Measurements from ENCODE around the gene TTYH2.
"Not testable (repeated sequence)": the region's sequence is repeated elsewhere in the genome, so short reads cannot be mapped to it uniquely, and the experiment has no call there.

Gene TTYH2, protein sequence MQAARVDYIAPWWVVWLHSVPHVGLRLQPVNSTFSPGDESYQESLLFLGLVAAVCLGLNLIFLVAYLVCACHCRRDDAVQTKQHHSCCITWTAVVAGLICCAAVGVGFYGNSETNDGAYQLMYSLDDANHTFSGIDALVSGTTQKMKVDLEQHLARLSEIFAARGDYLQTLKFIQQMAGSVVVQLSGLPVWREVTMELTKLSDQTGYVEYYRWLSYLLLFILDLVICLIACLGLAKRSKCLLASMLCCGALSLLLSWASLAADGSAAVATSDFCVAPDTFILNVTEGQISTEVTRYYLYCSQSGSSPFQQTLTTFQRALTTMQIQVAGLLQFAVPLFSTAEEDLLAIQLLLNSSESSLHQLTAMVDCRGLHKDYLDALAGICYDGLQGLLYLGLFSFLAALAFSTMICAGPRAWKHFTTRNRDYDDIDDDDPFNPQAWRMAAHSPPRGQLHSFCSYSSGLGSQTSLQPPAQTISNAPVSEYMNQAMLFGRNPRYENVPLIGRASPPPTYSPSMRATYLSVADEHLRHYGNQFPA

DNA sequence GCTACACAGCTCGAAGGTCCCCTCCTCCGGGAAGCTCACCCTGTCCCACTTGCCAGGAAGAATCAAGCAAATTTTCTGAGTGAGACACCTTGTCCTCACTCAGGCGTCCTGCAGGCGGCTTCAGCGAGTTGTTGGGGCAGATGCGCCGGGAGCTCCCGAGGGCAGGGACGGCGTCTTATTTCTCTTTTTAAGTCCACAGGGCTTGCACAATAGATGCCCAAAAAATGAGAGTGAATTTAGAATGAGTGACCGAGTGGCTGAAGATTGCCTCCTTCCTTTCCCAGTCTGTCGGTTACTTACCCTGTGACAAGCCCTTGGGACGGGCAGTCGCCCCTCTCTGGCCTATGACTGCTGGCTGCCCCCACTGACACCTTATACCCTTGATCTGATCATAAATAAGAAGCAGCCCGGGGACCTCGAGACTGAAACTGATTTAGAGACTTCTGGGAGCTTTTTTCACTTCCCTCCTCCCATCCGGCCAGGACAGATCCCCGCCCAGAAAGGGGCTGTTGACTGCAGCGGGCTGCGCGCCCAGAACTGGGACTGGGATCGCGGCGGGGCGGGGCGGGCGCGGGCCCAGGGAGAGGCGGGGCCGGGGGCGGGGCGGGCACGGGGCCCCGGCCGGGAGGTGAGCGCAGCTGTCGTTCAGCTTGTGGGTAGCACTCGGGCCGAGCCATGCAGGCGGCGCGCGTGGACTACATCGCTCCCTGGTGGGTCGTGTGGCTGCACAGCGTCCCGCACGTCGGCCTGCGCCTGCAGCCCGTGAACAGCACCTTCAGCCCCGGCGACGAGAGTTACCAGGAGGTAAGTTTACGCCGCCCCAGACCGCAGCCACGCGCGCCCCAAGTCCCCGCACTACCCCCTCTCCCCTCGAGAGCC is at the start of gene TTYH2:
Gene TTYH2 (plus strand): TSS at position 659 of the 879 bp plus-strand sequence. CDS start 17 bp downstream, at position 676.
- DNase-seq, result peak; percentile 37 to 73

DNA sequence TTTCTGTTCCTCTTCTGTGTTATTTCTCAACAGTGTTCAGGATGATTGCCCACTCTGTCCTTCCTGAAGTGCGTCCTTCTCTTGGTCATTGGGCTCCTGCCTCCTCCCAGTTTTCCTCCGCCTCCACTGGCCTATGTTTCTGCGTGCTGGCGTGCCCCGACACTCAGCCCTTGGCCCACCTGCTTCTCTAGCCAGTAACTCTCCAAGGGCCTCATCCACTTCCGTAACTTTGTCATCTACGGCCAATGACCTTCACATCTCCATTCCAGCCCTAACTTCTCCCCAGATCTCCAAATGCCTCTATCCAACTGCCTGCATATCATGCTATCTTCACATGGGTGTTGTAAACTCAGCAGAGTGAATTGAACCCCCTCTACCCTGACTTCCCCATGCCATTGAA is 49.5 kb upstream of the TTYH2 start:
- no peak for DNase-seq

DNA sequence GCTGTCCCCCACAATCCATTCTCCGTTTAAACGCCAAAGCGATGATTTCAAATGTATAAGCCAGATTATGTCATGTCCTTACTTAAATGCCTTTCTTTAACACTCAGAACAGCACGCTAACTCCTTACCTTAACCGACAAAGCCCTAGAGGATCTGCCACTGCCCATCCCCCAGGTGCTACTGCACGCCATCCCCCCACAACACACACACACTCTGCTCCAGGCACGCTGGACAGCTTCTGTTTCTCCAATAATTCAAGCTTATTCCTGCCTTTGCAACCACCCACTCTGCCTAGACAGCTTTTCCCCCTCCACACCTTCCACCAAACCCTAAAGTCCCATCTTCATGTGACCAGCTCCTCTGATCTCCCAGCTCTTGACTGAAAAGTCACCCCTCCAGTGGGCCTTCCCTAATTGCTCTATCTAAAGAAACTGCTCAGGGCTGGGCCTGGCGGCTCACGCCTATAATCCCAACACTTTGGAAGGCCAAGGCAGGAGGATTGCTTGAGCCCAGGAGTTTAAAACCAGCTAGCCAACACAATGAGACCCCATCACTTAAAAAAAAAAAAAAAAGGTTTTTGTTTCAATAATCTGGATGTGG is 48.8 kb upstream of the TTYH2 start:
- no peak for DNase-seq

DNA sequence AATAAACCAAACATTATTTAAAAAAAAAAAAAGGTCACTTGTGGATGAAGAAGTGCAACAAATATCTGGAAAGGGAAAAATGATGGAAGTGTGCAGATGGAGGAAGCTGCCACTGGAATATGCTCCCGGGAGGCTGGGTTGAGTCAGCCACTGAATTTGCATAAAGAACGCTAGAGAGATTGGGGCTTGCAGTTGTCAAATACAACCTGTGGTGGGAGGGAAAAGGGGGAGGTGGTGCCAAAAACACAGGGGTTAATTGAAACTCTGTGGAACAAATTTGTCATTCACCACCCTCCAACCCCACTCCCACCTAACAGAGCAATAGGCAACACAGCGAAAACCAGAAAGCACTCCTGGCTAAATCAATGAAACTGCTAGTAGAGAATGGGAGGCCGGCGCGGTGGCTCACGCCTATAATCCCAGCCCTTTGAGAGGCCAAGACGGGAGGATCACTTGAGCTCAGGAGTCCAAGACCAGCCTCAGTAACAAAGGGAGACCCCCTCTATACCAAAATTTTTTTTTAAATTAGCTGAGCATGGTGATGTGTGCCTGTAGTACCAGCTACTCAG is 47.5 kb upstream of the TTYH2 start:
- no peak for DNase-seq

DNA sequence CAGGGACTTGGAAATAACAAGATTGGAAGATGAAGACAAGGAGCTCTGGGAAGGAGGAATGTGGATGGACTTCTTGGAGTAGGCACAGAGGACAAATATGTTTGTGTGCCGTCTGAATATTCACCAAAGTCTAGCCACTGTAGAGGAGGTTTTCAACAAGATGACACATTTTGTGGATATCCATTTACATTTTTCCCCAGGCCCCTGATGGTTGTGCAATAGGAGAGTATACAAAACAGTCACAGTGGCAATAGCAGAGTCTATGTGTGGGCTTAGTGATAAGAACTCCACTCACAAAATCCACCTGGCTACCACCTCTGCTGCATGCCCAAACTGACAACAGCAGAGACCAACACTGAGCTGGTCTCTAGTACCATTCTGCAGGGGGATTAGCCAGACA is 42.4 kb upstream of the TTYH2 start:
- DNase-seq, result no peak

DNA sequence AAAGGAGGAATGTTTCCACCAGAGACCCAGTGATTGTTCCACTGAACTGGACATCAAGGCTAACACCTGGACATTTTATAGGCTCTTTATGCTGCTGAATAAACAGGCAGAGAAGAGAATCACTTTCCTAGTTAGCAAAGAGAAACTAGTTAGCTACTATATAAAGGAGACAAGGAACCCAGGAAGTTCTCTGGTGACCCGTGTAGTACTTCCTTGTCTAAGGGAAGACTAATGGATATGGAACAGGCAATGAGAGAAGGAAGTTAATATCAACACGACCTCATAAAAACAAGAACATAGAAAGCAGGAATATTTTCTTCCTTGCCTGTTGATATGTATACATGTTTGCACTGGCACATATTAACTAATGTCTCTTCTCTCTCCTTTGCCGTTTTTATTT is 40.7 kb upstream of the TTYH2 start:
- no peak for DNase-seq

DNA sequence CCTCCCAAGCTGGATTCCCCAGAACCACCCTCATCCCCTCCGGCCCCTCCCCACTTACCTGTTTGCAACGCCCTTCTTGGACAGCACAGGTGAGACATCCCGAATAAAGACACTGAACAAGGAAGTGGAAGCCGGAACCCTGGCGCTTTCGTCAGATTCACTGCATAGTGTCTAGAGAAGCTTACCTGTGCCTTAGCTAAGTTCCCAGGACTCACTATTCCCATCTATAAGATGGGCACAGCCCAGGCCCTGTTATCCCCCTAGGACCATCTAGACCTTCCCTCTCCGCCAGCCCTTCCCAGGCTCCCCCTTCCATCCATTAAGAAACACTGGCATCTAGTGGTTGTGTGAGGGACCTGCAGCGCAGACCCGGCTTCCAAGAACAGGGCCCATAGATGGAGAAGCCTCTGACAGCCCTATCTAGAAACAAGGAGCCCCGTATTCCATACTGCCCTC is 36.8 kb upstream of the TTYH2 start:
- peak; percentile 43 to 57 for DNase-seq

DNA sequence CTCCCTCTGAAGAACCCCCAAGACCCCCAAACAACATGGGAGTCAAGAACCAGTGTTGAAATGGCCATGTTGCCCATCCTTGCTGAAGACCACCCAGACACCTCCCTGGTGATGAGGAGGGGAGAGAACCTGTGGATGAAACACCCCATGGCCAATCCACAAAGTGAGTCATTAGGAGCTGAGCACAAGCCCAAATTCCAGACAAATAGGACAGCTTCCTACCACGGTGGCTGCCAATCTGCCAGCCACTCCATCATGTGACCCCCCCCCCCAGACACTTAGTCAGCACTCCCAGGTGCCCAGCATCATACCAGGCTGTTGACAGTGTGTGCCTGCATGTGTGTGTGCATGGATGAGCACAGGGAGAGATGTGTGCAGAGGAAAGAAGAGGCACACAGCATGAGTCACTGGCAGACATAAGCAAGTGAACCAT is 36.3 kb upstream of the TTYH2 start:
- DNase-seq, result no peak

DNA sequence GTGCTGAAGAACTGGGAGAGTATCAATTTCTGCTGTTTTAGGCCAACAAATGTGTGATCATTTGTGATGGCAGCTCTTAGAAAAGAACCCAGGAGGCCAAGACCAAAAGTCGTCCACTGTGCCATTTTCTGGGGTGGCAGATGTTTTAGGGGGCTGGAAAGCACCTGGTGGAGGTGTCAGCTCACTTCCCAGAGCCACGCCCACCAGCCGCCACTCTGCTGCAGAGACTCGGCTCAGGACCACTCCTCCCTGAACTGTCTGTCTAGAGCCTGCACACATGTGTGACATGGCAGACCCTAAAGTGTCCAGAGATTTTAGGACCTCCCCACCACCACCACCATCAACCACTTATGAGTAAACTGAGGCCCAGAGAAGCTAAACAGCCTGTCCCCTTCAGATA is 33.8 kb upstream of the TTYH2 start:
- DNase-seq, result no peak

DNA sequence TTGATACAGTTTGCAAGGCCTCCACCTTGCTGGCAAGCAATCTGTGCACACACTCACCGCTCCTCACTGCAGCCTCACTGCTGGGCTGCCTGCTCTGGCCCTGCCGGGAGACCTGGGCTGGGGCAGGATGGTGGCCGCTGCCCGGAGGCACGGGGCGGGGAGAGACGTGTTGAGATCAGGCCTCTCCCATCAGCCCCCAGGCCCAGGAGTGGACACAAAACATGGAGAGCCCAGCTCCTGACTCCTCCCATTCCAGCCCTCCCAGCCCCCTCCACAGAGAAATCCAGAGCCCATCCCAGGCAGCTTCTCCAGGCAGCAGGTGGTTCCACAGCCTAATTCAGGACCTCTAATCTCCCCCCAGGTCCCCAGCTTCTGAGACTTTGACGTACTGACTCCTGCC is 33.0 kb upstream of the TTYH2 start:
- DNase-seq, result no peak

DNA sequence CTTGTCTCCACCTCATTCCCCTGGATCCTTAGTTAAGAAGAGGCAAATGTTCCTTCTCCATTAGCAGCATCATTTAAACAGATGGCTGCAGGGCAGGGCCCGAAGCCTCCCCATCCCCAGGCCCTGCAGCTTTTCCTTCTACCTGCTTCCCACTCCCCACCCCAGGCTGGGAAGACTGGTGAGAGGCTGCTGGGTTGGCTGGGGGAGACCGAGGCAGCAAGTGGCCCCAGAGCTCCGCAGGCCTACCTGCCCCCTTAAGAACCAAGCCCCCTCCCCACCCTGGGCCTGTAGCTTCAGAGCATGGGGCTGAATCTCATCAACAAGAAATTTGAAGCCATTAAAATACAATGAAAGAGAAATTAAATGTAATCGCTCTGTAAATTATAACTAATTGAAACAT is 32.0 kb upstream of the TTYH2 start:
- DNase-seq, result no peak

DNA sequence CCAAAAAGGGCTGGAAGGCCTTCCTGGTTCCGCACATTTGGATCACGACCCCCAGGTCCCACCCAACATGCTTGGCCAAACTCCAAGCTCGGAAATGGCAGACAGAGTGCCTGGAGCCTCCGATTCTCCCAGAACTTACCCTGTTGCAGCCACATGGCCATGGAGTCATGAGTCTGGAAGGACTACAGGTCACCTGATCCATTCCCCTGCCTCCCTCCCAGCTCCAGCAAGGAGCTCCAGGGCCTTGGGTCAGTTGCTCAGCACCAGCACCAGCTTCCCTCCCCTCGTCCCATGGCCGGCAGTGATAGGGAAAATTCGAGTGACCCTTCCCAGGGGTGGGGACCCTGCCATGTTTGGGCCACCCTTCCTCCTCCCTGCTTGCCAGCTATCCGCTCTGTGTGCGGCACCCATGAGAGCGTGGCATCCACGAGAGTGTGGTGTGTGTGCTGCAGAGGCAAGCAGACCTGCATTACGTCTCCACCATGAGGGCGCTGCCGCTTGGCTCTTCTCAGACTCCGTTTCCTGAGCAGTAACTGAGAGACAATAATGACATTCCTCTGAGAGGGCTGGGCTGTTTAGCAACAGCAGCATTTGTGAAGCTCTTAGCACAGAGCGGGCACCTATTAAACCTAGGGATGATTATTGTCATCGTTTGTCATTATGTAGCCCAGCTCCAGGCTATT is 31.2 kb upstream of the TTYH2 start:
- DNase-seq, result no peak

DNA sequence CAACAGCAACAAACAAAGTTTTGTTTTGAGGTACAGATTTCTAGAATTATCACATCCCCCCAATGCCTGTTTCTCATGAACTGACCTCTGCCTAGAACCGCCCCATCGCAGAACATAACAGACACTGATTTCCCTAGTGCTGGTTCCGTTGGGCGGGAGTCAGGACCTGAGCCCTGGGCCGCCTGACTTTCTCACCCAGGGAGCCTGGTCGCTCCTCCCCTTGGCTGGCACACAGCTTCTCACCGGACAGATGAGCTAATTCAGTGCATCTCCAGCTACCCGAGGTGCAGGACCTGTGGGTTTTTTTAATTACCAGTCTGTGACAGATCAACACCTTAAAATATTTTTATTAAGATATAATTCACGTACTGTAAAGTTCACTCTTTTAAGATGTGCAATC is 30.0 kb upstream of the TTYH2 start:
- DNase-seq, result no peak

DNA sequence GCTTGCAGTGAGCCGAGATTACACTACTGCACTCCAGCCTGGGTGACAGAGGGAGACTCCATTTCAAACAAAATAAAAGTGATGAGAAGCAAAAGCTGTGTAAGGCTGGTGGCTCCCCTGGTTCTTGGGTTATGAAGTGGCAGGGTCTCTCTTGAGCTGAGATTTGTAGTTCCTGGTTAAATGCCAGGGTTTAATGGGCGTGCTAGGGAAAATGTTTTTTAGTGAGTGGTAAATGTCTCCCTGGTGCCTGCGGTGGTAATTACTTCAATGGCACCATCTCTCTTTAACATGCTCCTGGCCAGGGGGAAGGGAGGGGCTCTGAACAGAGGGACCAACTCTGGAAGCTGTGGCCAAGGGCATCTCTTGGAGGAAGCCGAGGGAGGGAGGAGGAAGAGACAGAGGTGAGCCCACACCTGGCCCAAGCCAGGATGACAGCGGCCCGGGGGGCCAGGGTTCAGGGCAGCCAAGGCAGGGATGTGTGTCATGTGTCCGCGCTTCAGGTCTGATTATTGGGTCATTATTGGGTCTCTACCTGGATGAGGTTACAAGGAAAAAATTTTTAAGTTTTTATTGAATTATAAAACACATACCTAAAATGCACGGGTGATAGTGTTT is 27.7 kb upstream of the TTYH2 start:
- DNase-seq, result no peak

DNA sequence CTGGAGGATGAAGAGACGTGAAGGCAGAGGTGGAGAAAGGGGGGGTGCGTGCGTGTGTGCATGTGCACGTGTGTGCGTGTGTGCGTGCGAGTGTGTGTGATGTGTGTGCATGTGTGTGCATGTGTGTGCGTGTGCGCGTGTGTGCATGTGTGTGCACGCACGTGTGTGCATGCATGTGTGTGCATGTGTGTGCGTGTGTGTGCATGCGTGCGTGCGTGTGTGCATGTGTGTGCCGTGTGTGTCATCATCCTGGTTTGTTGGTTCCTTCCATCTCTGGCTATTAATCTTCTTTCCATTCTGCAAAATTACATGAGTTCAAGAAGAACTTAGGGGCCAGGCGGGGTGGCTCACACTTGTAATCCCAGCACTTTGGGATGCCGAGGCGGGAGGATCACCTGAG is 26.9 kb upstream of the TTYH2 start:
- no peak for DNase-seq

DNA sequence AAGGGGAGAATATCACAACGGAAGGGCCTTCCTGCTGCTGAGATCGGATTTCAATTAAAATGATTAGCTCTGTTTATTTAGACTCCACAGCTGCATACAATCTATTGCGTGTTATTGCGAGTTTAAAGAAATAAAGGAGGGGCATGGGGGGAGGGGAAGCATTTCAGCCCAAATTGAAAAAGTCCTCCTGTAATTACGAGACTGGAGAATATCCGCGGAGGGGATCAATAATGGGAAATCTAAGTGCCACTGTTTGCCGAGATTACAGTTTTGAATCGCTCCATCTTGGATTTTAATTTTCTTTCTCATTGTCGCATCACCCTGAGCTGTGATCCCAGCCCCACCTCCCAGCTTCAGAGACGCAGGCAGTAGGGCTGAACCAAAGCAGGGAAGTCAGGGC is 25.6 kb upstream of the TTYH2 start:
- DNase-seq, result no peak

DNA sequence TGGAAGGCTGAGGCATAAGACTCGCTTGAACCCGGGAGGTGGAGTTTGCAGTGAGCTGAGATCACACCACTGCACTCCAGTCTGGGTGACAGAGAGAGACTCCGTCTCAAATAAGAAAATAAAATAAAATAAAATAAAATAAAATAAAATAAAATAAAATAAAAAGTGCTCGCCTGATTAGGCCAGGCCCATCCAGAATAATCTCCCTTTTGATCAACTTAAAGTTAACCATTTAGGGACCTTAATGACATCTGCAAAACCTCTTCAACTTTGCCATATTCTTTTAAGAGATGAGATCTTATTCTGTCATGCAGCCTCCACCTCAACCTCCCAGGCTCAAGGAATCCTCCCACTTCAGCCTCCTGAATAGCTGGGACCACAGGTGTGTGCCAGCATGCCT is 24.7 kb upstream of the TTYH2 start:
- not testable (repeated sequence) for DNase-seq

DNA sequence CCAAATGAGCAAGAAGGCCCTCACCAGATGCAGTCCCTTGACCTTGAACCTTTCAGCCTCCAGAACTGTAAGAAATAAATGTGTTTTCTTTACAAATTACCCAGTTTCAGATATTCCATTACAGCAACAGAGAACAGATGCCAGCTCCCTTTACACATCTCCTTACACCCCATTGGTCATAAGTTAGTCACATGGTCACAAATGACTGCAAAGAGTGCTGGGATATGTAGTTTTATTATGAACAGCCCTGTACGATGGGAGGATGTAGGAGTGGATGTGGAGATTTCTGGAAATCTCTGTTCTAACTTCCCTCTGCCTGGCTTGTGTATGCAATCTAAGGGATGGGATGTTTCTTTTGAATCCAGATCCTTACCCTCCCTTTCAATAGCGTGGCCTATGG is 23.2 kb upstream of the TTYH2 start:
- DNase-seq, result peak in 1 of 2 experiments; percentile 64

DNA sequence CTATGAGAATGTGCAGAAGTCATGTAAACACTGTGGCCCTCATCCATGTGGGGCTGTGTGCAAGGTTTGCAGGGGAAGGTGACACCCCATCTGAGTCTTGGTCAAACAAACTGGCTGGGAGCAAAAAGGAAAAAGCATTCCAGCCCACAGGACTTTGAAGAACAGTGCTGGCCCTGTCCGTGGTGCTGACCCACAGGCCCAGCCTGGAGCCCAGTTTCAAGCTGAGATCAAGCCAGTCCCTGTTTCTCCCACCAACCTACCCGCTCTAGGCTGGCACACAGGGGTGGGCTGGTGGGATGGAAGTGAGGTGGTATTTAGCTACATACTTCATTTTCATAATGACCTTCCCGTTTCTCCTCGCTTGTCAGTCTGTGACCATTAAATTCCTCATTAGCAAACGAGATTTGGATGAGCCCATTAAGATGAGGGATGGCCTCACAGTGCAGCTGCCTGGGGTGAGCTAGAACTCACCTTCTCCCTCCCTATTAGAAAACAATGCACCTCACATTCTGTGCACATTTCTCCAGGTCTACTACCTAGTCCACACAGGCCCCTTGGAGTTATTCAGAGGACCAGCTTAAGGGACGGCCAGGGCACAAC is 22.5 kb upstream of the TTYH2 start:
- DNase-seq, result no peak

DNA sequence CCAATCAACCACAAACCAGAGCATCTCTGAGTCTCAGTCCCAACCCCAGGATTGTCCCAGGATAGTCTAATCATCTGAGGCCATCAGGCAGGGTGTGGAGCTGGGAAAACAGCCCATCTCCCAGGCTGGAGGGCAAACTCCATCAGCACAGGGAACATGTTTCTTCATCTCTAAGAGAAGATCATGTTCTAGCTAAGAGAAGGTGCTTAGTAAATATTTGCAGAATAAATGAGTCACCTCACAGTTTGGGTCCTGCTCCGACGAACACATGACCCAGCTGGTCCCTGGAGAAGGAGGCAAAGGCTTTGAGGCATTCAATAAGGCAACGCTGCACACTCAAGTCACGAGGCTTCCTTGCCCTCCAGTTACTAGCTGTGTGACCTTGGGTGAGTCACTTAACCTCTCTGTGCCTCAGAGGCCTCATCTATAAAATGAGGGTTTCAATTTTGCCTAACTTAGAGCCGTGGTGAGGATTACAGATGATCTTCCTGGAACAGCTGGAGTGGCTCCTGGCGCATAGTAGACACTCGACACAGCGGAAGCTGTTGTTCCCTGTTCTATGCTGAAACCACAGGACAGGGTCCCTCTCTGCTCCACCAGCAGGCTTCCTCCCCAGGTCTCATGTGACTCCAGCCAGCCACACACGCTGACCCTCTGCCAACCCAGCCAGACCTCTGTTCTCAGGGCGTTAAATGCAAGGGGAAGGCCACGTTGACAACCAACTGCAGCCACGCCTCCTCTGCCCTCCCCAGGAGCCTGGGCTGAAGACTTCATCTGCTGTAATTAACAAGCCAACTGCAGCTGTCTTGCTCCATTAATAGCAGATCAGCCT is 20.2 kb upstream of the TTYH2 start:
- DNase-seq, result no peak
